Measurements from ENCODE around the gene SIK3.

The SIK3 gene

GRCh38 chr11:116948391-116948790 lies 149.8 kb downstream of the SIK3 start:
- Histone ChIP-seq H3K36me3 (peaks cover 10 to 12% (median 11%) of the 10 kb centered on the region in 3 donors), H3K9me3 (no peaks in the 10 kb centered on the region), H3K27me3 (no peaks in the 10 kb centered on the region), H3K4me1 (no peaks in the 10 kb centered on the region), H3K27ac (no peak overlapping the region), H3K4me3 (no peak overlapping the region)
- DNase-seq, result no peak
- TF ChIP-seq CTCF (IDR thresholded peaks at IDR 0.05), result no peak
- intact Hi-C loops (cut with DNase I; ENCODE audit: low total_unique reads), result no loop called here

GRCh38 chr11:116946414-116946813 lies 151.8 kb downstream of the SIK3 start:
- Histone ChIP-seq H3K27ac (no peak overlapping the region), H3K4me1 (no peaks in the 10 kb centered on the region), H3K36me3 (peaks cover 10 to 12% (median 11%) of the 10 kb centered on the region in 3 donors), H3K4me3 (no peak overlapping the region), H3K9me3 (no peaks in the 10 kb centered on the region), H3K27me3 (no peaks in the 10 kb centered on the region)
- DNase-seq, result no peak
- TF ChIP-seq CTCF (IDR thresholded peaks at IDR 0.05), result no peak
- intact Hi-C loops (cut with DNase I; ENCODE audit: low total_unique reads), result no loop called here

- DNase-seq, result no peak
- TF ChIP-seq CTCF (IDR thresholded peaks at IDR 0.05), result no peak
- Histone ChIP-seq H3K27me3 (no peaks in the 10 kb centered on the region), H3K27ac (no peak overlapping the region), H3K4me3 (no peak overlapping the region), H3K36me3 (peaks cover 0 to 14% (median 3%) of the 10 kb centered on the region in 3 donors), H3K9me3 (no peaks in the 10 kb centered on the region), H3K4me1 (no peaks in the 10 kb centered on the region)
- intact Hi-C loops (cut with DNase I; ENCODE audit: low total_unique reads), result no loop called here
These were observed 158.7 kb downstream of the SIK3 start for GRCh38 chr11:116939499-116939898.

GRCh38 chr11:116938471-116939070 lies 159.7 kb downstream of the SIK3 start:
- no peaks in the 10 kb centered on the region for H3K4me1 ChIP-seq
- no peaks in the 10 kb centered on the region for H3K9me3 ChIP-seq
- DNase-seq, result no peak
- no peak overlapping the region for H3K27ac ChIP-seq
- no peak for TF ChIP-seq CTCF (IDR thresholded peaks at IDR 0.05)
- intact Hi-C loops (cut with DNase I; ENCODE audit: low total_unique reads), result no loop called here
- H3K27me3 ChIP-seq, result no peaks in the 10 kb centered on the region
- peaks cover 0 to 14% (median 3%) of the 10 kb centered on the region in 3 donors for H3K36me3 ChIP-seq
- H3K4me3 ChIP-seq, result no peak overlapping the region

- intact Hi-C loops (cut with DNase I; ENCODE audit: low total_unique reads), result no loop called here
- H3K27ac ChIP-seq, result no peak overlapping the region
- H3K4me1 ChIP-seq, result peaks cover 0 to 3% (median 0%) of the 10 kb centered on the region in 4 donors
- no peak for TF ChIP-seq CTCF (IDR thresholded peaks at IDR 0.05)
- peaks cover 0 to 14% (median 3%) of the 10 kb centered on the region in 3 donors for H3K36me3 ChIP-seq
- H3K27me3 ChIP-seq, result no peaks in the 10 kb centered on the region
- no peaks in the 10 kb centered on the region for H3K9me3 ChIP-seq
- no peak for DNase-seq
- no peak overlapping the region for H3K4me3 ChIP-seq
These were observed 161.3 kb downstream of the SIK3 start for GRCh38 chr11:116936754-116937446.
